GM18870 (cell line): ENCODE results near the gene FAM168B.

Experiments
- ATAC-seq: cut with Tn5 transposase; IDR thresholded peaks from one replicate; pipeline ENCODE4 v1.9.1; 2021; ENCODE audit warnings: moderate library complexity; ENCODE audit not compliant: unreplicated experiment

FAM168B gene

GRCh38 chr2:131056204-131056931, 36.9 kb downstream of the FAM168B start:
- ATAC-seq, result no peak

GRCh38 chr2:131055169-131056065, 37.8 kb downstream of the FAM168B start:
- ATAC-seq, result no peak

- ATAC-seq, result no peak
Observed at GRCh38 chr2:131054488-131054887, 38.8 kb downstream of the FAM168B start.

- no peak for ATAC-seq
Observed at GRCh38 chr2:131052741-131053263, 40.5 kb downstream of the FAM168B start.

GRCh38 chr2:131050896-131051295, 42.4 kb downstream of the FAM168B start:
- no peak for ATAC-seq

- no peak for ATAC-seq
Observed at GRCh38 chr2:131049150-131049718, 44.0 kb downstream of the FAM168B start.

- no peak for ATAC-seq
Observed at GRCh38 chr2:131048641-131049040, 44.6 kb downstream of the FAM168B start.

GRCh38 chr2:131047920-131048560, 45.2 kb downstream of the FAM168B start:
- no peak for ATAC-seq

GRCh38 chr2:131046918-131047652, 46.2 kb downstream of the FAM168B start:
- no peak for ATAC-seq

GRCh38 chr2:131046028-131046917, 47.0 kb downstream of the FAM168B start:
- ATAC-seq, result no peak

- ATAC-seq, result no peak
Observed at GRCh38 chr2:131045286-131046027, 47.8 kb downstream of the FAM168B start.

GRCh38 chr2:131044757-131045150, 48.5 kb downstream of the FAM168B start:
- ATAC-seq, result no peak

GRCh38 chr2:131044075-131044756, 49.0 kb downstream of the FAM168B start:
- ATAC-seq, result no peak

GRCh38 chr2:131043199-131044074, 49.8 kb downstream of the FAM168B start:
- no peak for ATAC-seq

- no peak for ATAC-seq
Observed at GRCh38 chr2:131042148-131042775, 51.0 kb downstream of the FAM168B start.

GRCh38 chr2:131041402-131042147, 51.7 kb downstream of the FAM168B start:
- no peak for ATAC-seq
